GM19438 (cell line): Measurements from ENCODE around the gene MAGI2.

Experiments
- ATAC-seq: cut with Tn5 transposase; IDR thresholded peaks from one replicate; pipeline ENCODE4 v1.9.1; 2021; ENCODE audit warnings: low read depth; ENCODE audit not compliant: unreplicated experiment

The MAGI2 gene

DNA sequence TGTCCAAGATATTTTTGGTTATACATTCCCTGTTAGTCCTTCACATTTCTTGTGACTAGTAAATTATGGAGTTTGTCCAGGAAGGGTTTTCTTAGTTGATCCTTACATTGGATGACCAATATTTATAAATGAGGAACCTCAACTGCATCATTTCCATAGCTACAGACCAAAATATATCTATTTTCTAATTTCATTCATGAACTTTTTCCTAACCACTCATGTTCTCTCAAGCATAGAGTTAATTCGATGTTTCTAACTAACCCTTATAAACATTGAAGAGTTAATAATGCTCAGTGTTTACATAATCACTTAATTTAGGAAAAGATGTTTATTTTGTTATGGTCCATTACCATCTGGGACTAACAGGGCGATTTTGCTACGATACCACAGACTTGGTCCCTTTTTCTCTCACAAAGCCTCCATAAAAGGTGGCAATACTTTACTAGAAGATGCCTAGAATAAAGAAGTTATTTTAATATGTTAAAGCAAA lies 591.0 kb downstream of the MAGI2 start:
- no peak for ATAC-seq

DNA sequence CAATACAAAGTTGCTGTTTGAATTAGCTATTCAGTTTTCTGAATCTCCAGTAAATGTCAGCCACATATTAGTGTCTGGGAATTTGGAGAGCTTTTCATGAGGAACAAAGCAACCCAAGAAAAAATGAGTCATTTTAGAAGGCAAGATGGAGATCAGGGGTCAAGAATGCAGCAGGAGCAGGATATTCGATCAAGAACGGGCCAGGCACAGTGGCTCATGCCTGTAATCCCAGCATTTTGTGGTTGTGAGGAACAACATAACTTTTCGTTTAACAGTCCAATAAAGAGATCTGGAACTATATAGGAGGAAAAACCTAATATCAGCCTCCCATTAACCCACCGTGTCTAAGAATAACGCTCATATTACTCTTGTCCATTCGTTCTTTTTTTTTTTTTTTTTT lies 600.5 kb downstream of the MAGI2 start:
- ATAC-seq = no peak

DNA sequence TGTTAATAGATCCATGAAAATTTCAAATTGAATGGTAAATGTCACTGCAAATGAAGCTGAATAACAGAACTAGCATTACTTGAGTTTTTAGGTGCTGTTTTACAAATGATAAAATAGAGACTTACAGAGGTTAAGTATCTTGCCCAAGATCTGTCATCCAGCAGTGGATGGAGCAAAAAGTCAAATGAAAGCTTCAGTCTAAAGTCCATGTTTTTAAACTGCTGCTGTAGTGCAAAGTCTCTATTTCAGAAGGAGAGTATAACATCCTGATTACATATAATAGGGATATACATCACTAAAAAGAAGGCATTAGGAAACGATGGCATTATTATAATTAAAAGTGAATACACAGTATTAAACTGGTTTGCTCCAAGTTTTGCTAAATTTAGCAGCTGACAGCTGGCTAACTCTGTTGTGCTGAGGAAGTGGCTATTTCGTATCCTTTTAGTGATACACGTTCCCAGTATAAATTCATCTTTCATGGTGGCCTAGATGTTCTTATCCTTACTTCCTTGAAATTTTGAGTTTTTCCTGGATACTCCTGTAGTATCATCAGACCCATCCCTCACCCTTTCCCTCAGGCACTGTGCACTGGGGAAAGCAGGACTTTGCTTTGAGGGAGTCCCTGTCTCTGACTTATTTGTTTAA lies 603.2 kb downstream of the MAGI2 start:
- no peak for ATAC-seq

DNA sequence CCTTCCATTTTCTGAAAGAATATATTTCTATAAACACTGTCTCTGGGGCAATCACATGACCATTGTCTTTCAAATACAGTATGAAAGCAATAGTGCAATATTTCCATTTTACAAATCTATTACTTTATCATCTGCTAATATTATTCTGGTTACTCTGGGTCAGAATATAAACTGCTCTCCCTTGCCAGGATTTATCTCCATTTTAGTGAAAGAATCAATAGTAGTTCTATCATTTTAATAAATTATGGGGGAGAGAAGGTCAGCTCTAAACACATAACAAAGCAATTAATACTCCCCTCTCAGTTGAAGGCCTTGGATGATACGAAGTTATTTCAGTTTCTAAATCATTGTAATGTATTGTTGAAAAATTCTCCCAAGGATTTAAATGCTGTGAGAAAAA lies 608.3 kb downstream of the MAGI2 start:
- no peak for ATAC-seq

DNA sequence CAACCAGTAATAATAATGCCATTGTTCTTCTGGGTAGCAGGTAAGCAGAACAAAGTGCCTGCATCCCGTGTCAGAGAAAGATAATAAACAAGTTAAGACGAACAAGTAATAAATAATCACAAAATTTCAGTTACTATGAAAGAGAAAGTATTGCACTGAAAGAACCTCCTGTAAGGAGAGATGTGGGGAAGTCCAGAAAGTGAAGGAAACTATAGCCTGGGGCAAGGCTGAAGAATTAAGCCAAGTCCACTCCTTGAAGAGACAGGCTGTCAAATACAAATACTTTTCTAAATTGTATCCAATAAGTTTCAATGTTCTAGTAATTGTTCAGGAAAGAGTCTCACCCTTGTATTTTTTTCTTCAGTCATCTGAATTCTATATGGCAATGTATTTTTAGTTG lies 611.4 kb downstream of the MAGI2 start:
- no peak for ATAC-seq

DNA sequence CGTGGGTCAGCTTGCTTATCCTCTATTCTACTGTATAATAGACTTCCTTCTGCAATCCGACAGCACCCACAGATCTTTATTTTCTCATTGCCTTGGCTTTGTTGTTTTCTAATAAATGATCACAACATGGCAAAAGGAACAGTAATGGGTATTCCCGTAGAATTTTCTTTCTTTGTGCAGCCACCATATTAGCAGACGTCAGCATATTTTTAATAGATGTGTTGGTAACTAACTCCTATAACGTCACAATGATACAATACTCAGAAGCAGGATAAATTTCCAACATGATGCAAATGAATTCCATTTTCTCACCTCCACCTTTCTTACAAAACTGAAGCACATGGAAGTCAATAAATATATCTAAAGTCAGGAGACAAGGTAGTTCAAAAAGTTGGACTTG lies 617.6 kb downstream of the MAGI2 start:
- no peak for ATAC-seq

DNA sequence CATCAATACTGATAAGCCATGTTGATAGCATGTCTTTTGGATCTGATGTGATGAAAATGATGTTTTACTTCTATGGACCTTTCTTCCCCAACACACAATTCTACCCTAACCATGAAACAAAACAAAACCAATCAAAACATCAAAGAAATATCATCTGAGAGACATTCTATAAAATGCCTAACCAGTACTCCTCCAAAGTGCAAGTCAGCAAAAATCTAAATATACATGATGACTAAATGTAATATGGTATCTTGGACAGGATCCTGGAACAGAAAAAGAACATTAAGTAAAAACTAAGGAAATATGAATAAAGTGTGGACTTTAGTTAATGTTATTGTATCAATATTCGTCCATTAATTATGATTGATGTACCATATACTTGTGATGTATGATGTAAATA lies 625.1 kb downstream of the MAGI2 start:
- no peak for ATAC-seq

DNA sequence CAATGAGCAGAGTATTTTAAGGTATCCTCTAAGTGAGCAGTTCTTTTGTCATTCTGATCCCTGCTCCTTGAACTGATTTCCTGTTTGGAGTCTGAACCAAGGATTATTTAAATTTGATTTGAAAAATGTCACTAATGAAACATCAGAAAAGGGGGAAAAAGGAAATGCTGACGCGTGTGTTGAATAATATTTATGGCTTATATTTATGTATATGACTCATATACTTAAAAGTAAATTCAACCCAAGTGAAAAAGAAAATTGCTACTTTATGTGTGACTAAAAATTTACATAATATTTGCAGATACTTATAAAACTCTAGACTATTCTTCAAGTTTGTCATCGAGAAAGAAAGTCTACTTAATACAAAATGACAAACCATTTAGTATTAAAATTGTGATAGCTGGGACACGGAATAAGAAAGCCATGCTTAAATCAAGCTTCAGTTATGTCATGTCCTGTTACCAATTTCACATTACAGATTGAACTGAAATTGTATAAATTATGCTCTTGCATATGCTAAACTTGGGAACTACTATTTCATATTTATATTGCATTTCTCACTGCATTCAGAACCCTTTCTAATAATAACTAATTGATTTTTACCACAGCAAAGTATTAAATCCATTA lies 649.9 kb downstream of the MAGI2 start:
- no peak for ATAC-seq

DNA sequence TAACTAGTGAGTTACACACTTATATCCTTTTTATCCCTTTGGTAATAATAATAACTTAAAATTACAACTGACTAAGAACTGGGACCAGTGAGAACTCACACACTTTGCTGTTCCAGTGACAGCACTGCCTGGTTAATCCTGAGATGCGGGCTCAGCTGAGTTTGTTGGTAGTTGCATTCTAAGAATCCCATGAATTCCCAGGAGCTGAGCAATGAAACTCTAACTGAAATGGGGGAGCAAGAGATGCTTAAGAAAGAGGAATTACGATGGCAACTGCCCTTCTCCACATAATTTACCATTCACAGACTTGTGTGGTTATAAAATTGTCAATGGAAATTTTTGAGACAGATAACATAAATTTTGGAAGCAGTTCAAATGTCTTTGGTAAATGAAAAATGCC lies 659.4 kb downstream of the MAGI2 start:
- no peak for ATAC-seq

DNA sequence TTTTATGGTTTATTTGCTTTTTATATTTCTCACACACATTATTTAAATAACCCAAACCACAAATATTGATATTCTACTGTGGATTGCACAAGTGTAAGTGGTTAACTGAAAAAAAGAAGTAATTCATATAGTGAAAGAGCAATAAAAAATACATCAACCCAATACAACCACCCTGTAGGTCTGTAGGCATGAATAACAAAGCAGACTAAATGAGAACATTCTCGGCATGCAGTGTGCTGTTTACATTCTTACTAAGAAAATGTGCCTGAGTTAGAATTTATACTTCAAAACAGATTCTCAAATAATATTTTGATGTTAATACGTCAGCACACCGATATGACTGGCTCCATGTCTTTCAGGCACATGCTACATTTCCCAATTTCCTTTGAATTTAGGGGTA lies 660.8 kb downstream of the MAGI2 start:
- ATAC-seq = no peak

DNA sequence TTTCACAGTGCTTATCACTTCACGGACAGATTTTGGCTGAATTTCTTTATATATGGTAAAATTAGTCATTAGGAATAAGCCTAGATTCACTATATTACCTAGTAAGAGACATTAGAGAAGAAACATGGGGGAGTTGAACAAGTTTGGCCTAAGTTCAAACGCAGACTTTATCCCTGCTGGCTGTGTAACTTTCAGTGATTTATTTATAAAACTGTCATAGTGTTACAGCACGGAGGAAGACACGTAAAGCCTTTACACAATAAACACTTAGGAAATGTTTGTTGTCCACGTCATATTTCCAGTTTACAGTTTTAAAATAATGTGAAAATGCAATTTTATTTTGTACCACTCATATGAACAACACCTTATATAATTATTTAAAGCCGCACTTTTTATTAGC lies 661.5 kb downstream of the MAGI2 start:
- no peak for ATAC-seq

DNA sequence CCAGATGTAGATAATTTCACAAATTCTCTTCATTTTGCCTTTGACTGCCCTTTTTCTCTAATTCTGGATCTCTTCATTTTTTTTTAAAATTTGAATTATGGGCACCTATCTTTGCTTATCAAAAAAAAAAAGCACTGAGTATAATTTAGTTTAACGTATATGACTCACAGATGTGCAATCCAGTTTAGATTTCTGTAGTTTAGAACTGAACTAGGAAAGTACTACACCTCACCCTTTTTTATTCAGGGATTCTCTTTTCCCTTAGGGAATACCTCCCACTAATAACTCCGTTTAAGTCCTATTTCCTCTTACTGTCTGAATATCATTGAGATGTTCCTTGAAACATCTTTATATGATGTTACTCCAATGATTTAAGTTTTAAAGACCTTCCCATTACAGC lies 665.0 kb downstream of the MAGI2 start:
- no peak for ATAC-seq

DNA sequence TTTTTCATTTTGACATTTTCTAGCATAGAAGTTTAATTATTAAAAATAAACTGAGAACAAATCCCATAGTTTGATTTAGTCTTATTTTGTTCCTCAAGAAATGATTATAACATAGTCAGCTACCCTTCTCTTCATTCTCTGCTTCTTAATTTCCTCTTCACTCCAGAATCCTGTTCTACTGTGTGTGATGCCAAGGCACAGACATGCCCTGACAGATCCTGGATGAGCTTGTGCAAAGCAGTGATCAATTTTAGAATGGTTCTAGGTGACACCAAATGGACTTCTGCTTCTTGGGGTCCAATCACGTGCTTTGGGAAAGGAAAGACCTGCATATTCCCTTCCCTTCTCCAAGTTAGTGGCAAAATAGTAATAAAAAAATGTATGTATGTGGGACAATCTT lies 665.6 kb downstream of the MAGI2 start:
- no peak for ATAC-seq

DNA sequence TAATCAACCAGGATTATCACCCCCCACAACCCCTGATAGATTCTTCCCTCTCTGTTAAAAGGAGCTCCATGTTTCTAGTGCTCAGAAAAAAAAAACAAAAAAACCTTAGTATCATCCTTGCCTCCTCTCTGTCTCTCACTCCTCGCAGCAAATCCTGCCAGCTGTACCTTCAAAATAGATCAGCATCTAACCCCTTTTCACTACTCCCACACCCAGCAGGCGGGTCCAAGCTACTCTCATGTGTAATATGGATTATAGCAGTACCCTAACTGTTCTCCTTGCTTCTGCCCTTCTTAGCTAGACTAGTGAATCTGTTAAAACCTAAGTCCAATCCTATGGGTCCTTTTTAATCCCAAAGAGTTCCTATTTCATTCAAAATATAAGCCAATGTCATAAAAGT lies 667.4 kb downstream of the MAGI2 start:
- ATAC-seq = no peak

DNA sequence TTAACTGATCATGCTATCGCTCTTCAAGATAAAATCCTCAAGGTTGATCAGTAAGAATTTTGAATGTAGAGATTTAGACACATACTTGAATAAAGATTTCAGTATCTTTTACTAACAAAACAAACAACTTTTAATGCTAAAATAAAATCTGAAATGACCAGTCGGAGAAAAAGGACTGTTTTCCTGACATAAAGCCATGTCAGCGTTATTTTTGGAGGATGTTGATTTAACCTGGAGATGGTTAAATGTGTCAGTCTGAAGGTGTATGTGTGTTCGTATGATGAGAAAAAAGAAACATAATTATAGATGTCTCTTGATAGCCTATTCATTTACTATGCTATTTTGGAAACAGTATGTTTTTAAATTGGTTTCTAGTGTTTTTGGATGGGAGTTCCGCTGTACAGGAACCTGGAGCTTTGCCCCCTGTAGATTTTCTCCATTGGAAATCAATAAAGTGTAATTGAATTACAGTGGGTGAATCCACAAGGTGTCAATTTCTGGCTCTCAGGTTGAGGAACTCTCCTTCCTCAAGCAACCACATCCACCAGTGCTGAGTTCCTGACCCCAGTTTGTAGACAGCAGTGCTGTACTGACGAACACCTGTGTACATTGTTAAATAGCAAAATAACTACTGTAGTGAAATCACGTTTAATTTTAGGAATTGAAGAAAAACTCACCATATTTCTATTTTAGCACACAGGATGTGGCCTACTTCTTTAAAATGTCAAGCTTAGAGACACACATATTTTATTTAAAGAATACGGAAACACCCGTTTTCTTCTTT lies 670.1 kb downstream of the MAGI2 start:
- no peak for ATAC-seq

DNA sequence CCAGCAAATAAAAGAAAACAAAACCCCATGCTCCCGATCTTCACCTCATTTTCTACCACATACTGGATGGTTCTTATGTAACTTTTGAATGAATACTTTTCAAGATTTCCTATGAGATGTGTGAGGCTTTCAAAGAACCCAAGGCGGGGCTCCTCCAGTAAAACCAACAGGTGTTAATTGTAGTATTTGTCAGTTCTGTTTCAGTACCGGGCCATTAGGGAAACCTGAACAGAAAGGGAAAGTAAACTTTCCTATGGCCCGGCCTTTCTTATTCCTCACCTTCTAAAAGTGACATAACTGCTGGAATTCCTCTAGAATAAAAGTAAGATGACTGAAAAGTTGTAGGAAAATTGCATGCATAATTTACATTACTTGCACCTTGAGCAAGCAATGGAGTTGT lies 672.9 kb downstream of the MAGI2 start:
- no peak for ATAC-seq

DNA sequence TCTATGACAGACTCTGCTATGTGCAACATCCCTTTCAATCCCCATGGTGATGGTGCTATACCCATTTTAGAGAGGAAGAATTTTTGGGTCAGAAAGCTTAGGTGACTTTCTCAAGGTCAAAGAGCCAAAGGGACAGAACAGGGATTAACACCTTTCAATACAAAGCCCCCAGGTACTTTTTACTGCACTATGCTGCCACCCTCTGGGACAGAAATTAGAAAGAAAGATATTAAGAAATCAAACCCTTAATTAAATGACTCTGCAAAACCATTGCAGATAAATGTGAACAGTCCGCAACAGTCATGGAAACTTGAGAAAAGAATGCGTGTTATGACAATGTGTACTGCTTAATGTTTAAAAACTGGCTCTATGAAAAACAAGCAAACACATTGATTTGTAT lies 673.7 kb downstream of the MAGI2 start:
- ATAC-seq = no peak

DNA sequence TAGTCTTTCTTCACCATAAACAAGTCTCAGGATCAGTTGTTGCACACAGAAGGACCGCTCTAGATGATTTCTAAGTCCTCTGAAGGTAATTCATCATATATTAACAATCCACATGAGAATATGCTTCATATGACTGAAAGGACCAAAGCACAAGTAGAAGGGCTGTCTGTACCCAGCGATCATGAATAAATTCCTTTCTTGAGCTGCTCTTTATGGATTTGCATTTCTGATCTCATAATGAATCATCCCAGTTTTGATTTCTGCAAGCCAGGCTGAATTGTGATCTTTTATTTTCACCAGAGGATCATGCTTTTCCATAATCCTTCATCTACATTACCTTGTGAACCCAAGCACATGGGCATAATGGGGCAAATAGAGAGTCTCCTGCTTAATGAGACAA lies 675.6 kb downstream of the MAGI2 start:
- ATAC-seq = no peak

DNA sequence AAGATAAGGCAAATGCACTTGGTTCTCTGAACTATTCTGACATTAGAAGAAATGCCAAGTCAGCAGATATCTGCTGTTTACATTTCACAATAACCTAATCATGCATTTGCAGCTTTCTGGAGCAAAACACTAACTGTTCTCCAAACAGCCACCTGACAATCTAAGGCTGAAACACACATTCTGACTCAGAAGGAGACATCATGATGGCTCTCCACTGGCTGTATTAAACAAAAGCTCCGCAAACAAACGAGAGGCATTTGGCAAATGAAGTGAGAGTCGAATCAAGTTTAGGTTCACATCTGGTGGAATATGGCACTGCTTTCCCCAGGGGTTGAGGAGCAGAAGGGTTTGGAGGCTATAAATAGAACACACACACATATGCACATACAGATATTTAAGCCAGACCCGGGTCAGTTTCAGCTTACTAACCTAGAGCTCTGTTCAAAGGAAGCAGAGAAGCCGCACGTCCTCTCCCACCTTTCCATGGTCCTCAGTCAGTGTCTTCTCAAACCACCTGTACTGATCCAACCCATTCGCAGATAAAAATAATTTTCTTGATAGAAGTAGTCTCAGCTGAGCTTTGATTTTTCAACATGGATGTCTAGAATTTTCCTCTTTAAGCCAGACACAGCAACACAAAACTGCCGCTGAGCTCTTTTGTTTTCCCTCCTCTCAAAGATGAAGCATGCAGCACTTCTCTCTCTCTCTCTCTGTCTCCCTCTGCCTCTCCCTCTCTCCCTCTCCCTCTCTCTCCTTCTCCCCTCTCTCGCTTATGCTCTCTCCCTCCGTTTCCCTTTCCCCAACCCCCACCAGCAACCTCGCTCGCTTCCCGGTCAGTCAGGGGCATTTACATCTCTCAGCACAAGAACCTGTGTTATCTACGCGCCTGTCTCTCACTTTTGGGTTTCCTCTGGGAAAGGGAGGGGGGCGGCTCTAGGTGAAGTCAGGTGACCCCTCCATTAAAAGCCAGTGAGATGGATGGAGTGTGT lies 682.8 kb downstream of the MAGI2 start:
- no peak for ATAC-seq

DNA sequence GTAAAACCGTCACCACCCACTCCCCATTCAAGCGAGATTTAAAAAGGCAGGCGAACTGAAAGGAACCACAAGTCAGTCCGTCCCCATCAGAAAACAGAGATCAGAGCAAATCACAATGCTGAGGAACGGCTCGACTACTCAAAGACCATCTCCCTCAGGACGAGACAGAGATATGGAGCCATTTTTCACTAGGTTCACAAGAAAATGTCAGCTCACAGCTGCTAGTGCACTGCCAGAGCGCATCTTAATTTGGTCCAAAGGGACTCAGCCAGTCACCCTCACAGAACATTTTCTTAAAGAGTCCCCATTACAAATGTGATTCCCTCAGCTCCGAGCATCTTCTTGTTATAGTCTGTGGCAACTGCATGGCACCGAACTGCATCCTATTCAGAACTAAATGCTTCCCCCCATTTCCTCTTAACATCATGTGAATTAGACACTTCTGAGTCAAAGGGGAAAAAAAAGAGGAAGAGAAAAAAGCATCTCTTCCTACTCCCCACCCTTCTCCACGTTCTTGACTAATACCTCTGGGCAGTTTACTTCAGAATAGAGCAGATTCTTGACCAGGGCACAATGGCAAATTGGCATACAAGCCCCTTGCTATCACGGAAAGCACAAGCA lies 683.9 kb downstream of the MAGI2 start:
- ATAC-seq = peak; percentile 73
